Tibial nerve (tissue), 3 donors: Measurements from ENCODE around the gene PLPP4.

Source experiments
- CTCF ChIP-seq, 5 experiments: fragments of 200-600 bp in 3 of 5; fragments of 450-650 bp in 2 of 5; sonication (generic) in 3 of 5; IDR thresholded peaks; one replicate each; pipeline ENCODE4 v1.5.1; 2016 to 2019; ENCODE audit warnings: antibody characterized with exemption in 5 of 5, mild to moderate bottlenecking in 3 of 5, moderate library complexity in 2 of 5
- POLR2A ChIP-seq, 2 donors: fragments of 450-650 bp; IDR thresholded peaks; one replicate each; pipeline ENCODE4 v1.6.1; 2017; ENCODE audit warnings: antibody characterized with exemption in 2 of 2, mild to moderate bottlenecking in 2 of 2, moderate library complexity in 2 of 2

DNA sequence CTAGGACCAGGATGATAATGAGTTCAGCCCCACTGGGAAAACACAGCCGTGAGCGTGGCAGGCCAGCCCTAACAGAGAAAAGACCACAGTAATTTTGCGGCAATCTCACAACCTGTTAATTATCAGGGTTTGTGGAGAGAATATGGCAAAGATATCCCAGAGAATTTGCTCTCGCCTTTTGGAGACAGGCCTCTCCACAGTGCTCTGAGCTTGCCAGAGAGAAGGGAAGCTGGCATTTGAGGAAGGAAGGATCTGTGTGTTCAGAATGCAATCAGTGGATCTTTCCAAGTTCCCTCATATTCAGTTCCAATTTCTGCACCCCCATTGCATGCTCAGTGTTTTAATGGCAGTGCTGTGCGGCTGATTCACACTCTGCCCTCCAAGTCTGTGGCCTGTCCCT, 60.2 kb downstream of the PLPP4 start:
- no peak for TF ChIP-seq CTCF (IDR thresholded peaks at IDR 0.05)
- no peak for TF ChIP-seq POLR2A (IDR thresholded peaks at IDR 0.05)
